GM12878 (cell line): ENCODE measurements around the gene ICA1. TPM values are rescaled to one million over a fixed set of nuclear protein-coding genes. Genes with fewer than 3 reads are reported as not detected.

ENCODE experiments used
- ATAC-seq: fragments of 200-7000 bp; cut with Tn5 transposase; 3 replicates; pipeline ENCODE4 v1.9.1; 2020; ENCODE audit warnings: mild to moderate bottlenecking, moderate library complexity
- BruUV-seq: library from RNA; stranded (reverse); fragments of 400-500 nt; replicated peaks from 2 replicates; lab custom pipeline; 2021; lab: Mats Ljungman, UMichigan
- CTCF ChIA-PET: fragments of 300-600 bp; sonication (Branson Sonifier 250); formaldehyde crosslinking; extraction: SDS; loops from one replicate; lab custom pipeline; 2021; ENCODE audit warnings: inconsistent platforms; lab: Yijun Ruan, JAX
- POLR2A ChIA-PET: fragments of 350-600 bp; formaldehyde crosslinking; extraction: SDS; loops from one replicate; lab custom pipeline; 2021; ENCODE audit warnings: inconsistent platforms; lab: Charles Lee
- RAD21 ChIA-PET: fragments of 300-600 bp; sonication (Branson Sonifier 250); formaldehyde crosslinking; loops from one replicate; lab custom pipeline; 2023; ENCODE audit warnings: antibody characterized with exemption; ENCODE audit not compliant: unreplicated experiment; lab: Charles Lee
- SMC1A ChIA-PET: fragments of 300-600 bp; sonication (Branson Sonifier 250); formaldehyde crosslinking; loops from one replicate; lab custom pipeline; 2023; ENCODE audit not compliant: unreplicated experiment, uncharacterized antibody; lab: Charles Lee
- DNase-seq: peaks from one replicate; pipeline ENCODE4 v3.0.0-alpha.2; 2011; ENCODE audit warnings: low read depth, low spot score
- FAIRE-seq: peaks from 3 replicates; lab custom pipeline; 2011; peaks lifted over from hg19 to GRCh38; lab: Jason Lieb, UNC
- H2AFZ ChIP-seq: 2 replicates; pipeline ENCODE4 v1.6.0; 2011; ENCODE audit warnings: low read depth, low read length, control low read depth; ENCODE audit not compliant: control insufficient read depth
- H3K27ac ChIP-seq: 2 replicates; pipeline ENCODE4 v1.5.1; 2011; ENCODE audit warnings: control low read depth; ENCODE audit not compliant: control insufficient read depth, insufficient read depth
- H3K27me3 ChIP-seq, 2 experiments: replicated peaks in 1 of 2; 2 replicates each; pipeline versions ENCODE4 v1.6.0 to v1.6.1; 2011; ENCODE audit warnings: low read length in 1 of 2; ENCODE audit not compliant: control insufficient read depth in 2 of 2, insufficient read depth in 2 of 2
- H3K36me3 ChIP-seq, 2 experiments: 2 replicates each; pipeline ENCODE4 v1.5.1; 2011; ENCODE audit warnings: low read length in 1 of 2; ENCODE audit not compliant: control insufficient read depth in 2 of 2, insufficient read depth in 2 of 2
- H3K4me1 ChIP-seq: 2 replicates; pipeline ENCODE4 v1.6.1; 2011; ENCODE audit warnings: mild to moderate bottlenecking, low read length, moderate library complexity, mixed read lengths; ENCODE audit not compliant: control insufficient read depth, insufficient read depth
- H3K4me2 ChIP-seq: 2 replicates; pipeline ENCODE4 v1.6.0; 2011; ENCODE audit warnings: control low read depth; ENCODE audit not compliant: control insufficient read depth, insufficient read depth
- H3K4me3 ChIP-seq: fragments of 200-600 bp; sonication (generic); 2 replicates; pipeline ENCODE4 v1.5.1; 2016
- H3K79me2 ChIP-seq: 2 replicates; pipeline ENCODE4 v1.6.0; 2011; ENCODE audit warnings: low read length; ENCODE audit not compliant: control insufficient read depth, insufficient read depth
- H3K9ac ChIP-seq: 2 replicates; pipeline ENCODE4 v1.8.0; 2011; ENCODE audit warnings: low read length, control low read depth, mixed read lengths; ENCODE audit not compliant: control insufficient read depth, insufficient read depth
- H3K9me3 ChIP-seq: replicated peaks from 3 replicates; pipeline ENCODE4 v1.5.1; 2011; ENCODE audit warnings: mild to moderate bottlenecking, low read length; ENCODE audit not compliant: control insufficient read depth, insufficient read depth
- H4K20me1 ChIP-seq: 2 replicates; pipeline ENCODE4 v1.6.0; 2011; ENCODE audit not compliant: control insufficient read depth, insufficient read depth
- ASH2L ChIP-seq: fragments of 300-600, 200-600 bp; sonication (generic); IDR thresholded peaks from 2 replicates; pipeline ENCODE4 v1.6.1; 2017; ENCODE audit warnings: low read depth, mild to moderate bottlenecking, borderline replicate concordance
- CEBPB ChIP-seq, 2 experiments: fragments of 150-350 bp in 1 of 2; IDR thresholded peaks; 2 replicates each; pipeline ENCODE4 v1.6.1; 2012 to 2014; ENCODE audit warnings: low read depth in 2 of 2, low read length in 2 of 2, borderline replicate concordance in 1 of 2, inconsistent platforms in 1 of 2
- CHD4 ChIP-seq: fragments of 200-600 bp; sonication (generic); IDR thresholded peaks from 2 replicates; pipeline ENCODE4 v1.6.1; 2016; ENCODE audit warnings: mild to moderate bottlenecking
- E2F8 ChIP-seq: fragments of 450-650 bp; IDR thresholded peaks from 2 replicates; pipeline ENCODE4 v1.6.1; 2018; ENCODE audit warnings: mild to moderate bottlenecking, low read depth, moderate library complexity; ENCODE audit not compliant: partially characterized antibody
- EGR1 ChIP-seq, 2 experiments: IDR thresholded peaks; 1 replicate in 1 of 2; 2 replicates in 1 of 2; pipeline ENCODE4 v1.6.1; 2011 to 2012; ENCODE audit warnings: low read depth in 2 of 2, low read length in 2 of 2, borderline replicate concordance in 1 of 2, mild to moderate bottlenecking in 1 of 2, moderate library complexity in 1 of 2
- ESRRA ChIP-seq: IDR thresholded peaks from 2 replicates; pipeline ENCODE4 v1.6.1; 2012; ENCODE audit warnings: mild to moderate bottlenecking, low read length, improper control_type of control experiment
- GATAD2B ChIP-seq: fragments of 450-650 bp; conservative IDR thresholded peaks from 2 replicates; pipeline ENCODE4 v1.6.1; 2017; ENCODE audit warnings: low read depth, mild to moderate bottlenecking, moderate library complexity
- HDAC6 ChIP-seq: fragments of 200-600 bp; sonication (generic); IDR thresholded peaks from one replicate; pipeline ENCODE4 v1.8.0; 2017; ENCODE audit warnings: antibody characterized with exemption; ENCODE audit not compliant: unreplicated experiment
- KLF5 ChIP-seq: fragments of 450-650 bp; IDR thresholded peaks from 2 replicates; pipeline ENCODE4 v1.6.1; 2014; ENCODE audit warnings: mild to moderate bottlenecking; ENCODE audit not compliant: partially characterized antibody
- NFYB ChIP-seq: IDR thresholded peaks from 2 replicates; pipeline ENCODE4 v1.6.1; 2011; ENCODE audit warnings: low read depth, mild to moderate bottlenecking, low read length, improper control_type of control experiment, moderate library complexity; ENCODE audit not compliant: insufficient read depth
- POLR2AphosphoS5 ChIP-seq: IDR thresholded peaks from 2 replicates; pipeline ENCODE4 v1.6.1; 2011; ENCODE audit warnings: mild to moderate bottlenecking, low read length, inconsistent platforms
- SMARCA5 ChIP-seq: fragments of 450-650 bp; IDR thresholded peaks from 2 replicates; pipeline ENCODE4 v1.6.1; 2017; ENCODE audit warnings: mild to moderate bottlenecking
- SMC3 ChIP-seq: IDR thresholded peaks from 2 replicates; pipeline ENCODE4 v1.6.1; 2011; ENCODE audit warnings: low read length, improper control_type of control experiment, borderline replicate concordance
- SREBF1 ChIP-seq: IDR thresholded peaks from 2 replicates; pipeline ENCODE4 v1.6.1; 2012; ENCODE audit warnings: mild to moderate bottlenecking, low read length
- SREBF2 ChIP-seq: IDR thresholded peaks from 2 replicates; pipeline ENCODE4 v1.6.1; 2012; ENCODE audit warnings: mild to moderate bottlenecking, low read length
- SRF ChIP-seq, 2 experiments: IDR thresholded peaks; 2 replicates each; pipeline ENCODE4 v1.6.1; 2011; ENCODE audit warnings: low read depth in 2 of 2, low read length in 2 of 2, mild to moderate bottlenecking in 1 of 2, moderate library complexity in 1 of 2
- TCF3 ChIP-seq: IDR thresholded peaks from 2 replicates; pipeline ENCODE4 v1.6.1; 2012; ENCODE audit warnings: low read depth, mild to moderate bottlenecking, low read length, borderline replicate concordance; ENCODE audit not compliant: insufficient read depth
- YBX1 ChIP-seq: fragments of 450-650 bp; IDR thresholded peaks from 2 replicates; pipeline ENCODE4 v1.6.1; 2016; ENCODE audit warnings: antibody characterized with exemption
- ZNF217 ChIP-seq: fragments of 450-650 bp; IDR thresholded peaks from 2 replicates; pipeline ENCODE4 v1.6.1; 2017; ENCODE audit warnings: antibody characterized with exemption, mild to moderate bottlenecking
- WGBS: methylation state at CpG from one replicate; pipeline ENCODE4 v1.1.6; 2016; ENCODE audit warnings: low lambda C conversion rate; ENCODE audit not compliant: insufficient replicate concordance, insufficient coverage; ENCODE audit errors: missing lambda C conversion rate; 5-methylcytosine and 5-hydroxymethylcytosine counted together
- in situ Hi-C: fragments of 300-500 bp; cut with MboI; formaldehyde crosslinking; loops from 9 replicates; pipeline ENCODE4 v1.14.3; 2018; ENCODE audit warnings: mixed read lengths
- intact Hi-C: fragments of 100-400 bp; cut with micrococcal nuclease; formaldehyde crosslinking; loops from one replicate; pipeline ENCODE4 v1.14.2; 2022; ENCODE audit not compliant: unreplicated experiment
- polyA plus RNA-seq, 11 experiments: library from polyadenylated mRNA; depleted of rRNA in 4 of 11; unstranded in 6 of 11; stranded (reverse) in 5 of 11; fragments of >200 nt; fragmentation: Nextera tagmentation in 4 of 11; fragmentation: Illumina TruSeq in 1 of 11; extraction: Ambion mirVana in 4 of 11; extraction: Trizol in 1 of 11; gene quantifications; 1 replicate in 1 of 11; 2 replicates in 10 of 11; pipeline versions ENCODE4 v1.2.1 to v1.2.3, GENCODE V29; 2011 to 2016; ENCODE audit warnings: inconsistent platforms in 2 of 11, missing spikeins in 2 of 11, low read depth in 1 of 11
- total RNA-seq, 4 experiments: library from RNA; depleted of rRNA in 3 of 4; stranded (reverse); fragments of >200 nt in 3 of 4; fragmentation: Illumina TruSeq in 1 of 4; extraction: Trizol in 1 of 4; gene quantifications; 2 replicates each; pipeline versions ENCODE4 v1.2.1 to v1.2.3, GENCODE V29; 2013 to 2021
- TF ChIP-seq, protein P1 (sequence below): IDR thresholded peaks from 2 replicates; pipeline ENCODE4 v1.6.1; 2012; ENCODE audit warnings: low read depth, low read length, improper control_type of control experiment

ICA1 gene
- total and polyA plus RNA-seq, 10 of the 15 experiments (the other 5 are each of a cell fraction or from before 2014, with no cell fraction given) = 1.3 to 35.1 (median 3.3) TPM

DNA sequence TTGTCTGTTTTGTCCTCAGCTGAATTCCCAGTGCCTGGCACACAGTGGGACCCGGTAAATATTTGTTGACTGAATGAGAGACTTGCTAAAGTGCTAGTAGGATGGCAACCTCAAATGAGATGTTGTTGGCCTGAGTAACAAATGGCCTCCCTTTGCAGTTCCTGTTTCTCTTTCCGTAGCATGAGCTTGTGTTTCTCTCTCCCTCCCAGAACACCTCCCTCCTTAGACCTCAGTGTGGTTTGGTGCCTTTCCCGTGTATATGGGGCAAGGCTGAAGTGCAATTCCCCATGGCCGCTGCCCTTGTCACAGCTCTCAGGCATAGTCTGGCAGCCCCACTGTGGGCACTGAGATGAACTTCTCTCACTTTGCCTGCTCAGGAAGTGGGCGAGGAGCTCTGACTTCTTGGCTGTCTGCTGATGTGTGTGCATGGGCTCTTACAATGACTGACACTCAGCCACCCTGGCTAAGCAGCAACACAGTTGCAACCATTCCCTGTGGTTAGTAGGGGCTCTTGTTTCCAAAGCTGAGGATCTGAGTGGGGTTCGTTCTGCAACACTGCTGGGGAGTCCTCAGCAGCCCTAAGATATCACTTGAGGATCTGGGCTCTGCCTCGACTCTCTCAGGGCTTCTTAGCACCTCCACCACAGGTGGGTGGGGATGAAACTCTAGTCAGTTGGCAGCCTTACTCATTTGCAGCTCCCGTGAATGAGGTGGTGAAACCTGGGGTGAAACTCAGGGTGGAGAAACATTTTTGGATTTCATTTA lies 136.1 kb downstream of the ICA1 start:
- Histone ChIP-seq H3K9me3 (no peaks in the 10 kb centered on the region), H3K79me2 (0 out of 2 replicates have a peak, but pooled peaks cover 2% of the 10 kb centered on the region), H3K27me3 (no peaks in the 10 kb centered on the region), H3K36me3 (no peaks in the 10 kb centered on the region), H4K20me1 (no peaks in the 10 kb centered on the region), H2AFZ (peak overlapping the region; percentile 1), H3K4me2 (peak overlapping the region; percentile 28), H3K4me1 (peaks cover 68% of the 10 kb centered on the region), H3K4me3 (no peak overlapping the region; the same call in 1 of the 2 replicates), H3K9ac (peak overlapping the region; percentile 54), H3K27ac (peak overlapping the region; percentile 90)
- intact Hi-C loops = loop anchor here (1.0 kb wide), 3 partner anchors 8 to 64 kb away; no protein-coding TSS in a partner anchor
- BruUV-seq = no TSS peak
- FAIRE-seq = peak; percentile 65
- RAD21 ChIA-PET = interaction anchor here (0.8 to 4.5 kb wide), 28 partner anchors 9 to 445 kb away, joined by 3 to 52 read pairs (median 5); partner anchors contain the start of genes GLCCI1 and RPA3
- POLR2A ChIA-PET = interaction anchor here (0.7 to 14.7 kb wide), 14 partner anchors 7 to 558 kb away, joined by 3 to 133 read pairs (median 4); partner anchors contain the start of gene GLCCI1
- CTCF ChIA-PET = interaction anchor here (0.6 to 3.3 kb wide), 13 partner anchors 8 to 422 kb away, joined by 3 to 16 read pairs (median 4); no protein-coding TSS in a partner anchor
- in situ Hi-C loops = loop anchor here (25.0 kb wide), 1 partner anchor 1864 kb away; the partner anchor contains the start of gene CYTH3
- DNase-seq = peak; percentile 95
- ATAC-seq = peak; percentile 80
- SMC1A ChIA-PET = interaction anchor here (0.7 to 3.3 kb wide), 35 partner anchors 8 to 557 kb away, joined by 3 to 62 read pairs (median 5); partner anchors contain the start of genes GLCCI1 and UMAD1
- WGBS = 1% methylated on average over 8 of the region's 8 CpGs
- 0 out of 4 replicates have a peak, but pooled peaks of 1 of the 2 experiments have one; percentile 52 for TF ChIP-seq SRF (IDR thresholded peaks at IDR 0.05; ENCODE audit: low read depth in 2 of 2, low read length in 2 of 2)
- no peak for TF ChIP-seq KLF5
- TF ChIP-seq HDAC6 = no peak
- TF ChIP-seq ZNF217 = 0 out of 2 replicates have a peak, but pooled peaks have one; percentile 68
- TF ChIP-seq CHD4 = no peak
- TF ChIP-seq NFYB = no peak
- TF ChIP-seq, protein P1, sequence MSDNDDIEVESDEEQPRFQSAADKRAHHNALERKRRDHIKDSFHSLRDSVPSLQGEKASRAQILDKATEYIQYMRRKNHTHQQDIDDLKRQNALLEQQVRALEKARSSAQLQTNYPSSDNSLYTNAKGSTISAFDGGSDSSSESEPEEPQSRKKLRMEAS = peak; percentile 88; the same call in 1 of the 2 replicates
- TF ChIP-seq GATAD2B = peak; percentile 97
- no peak; the same call in 1 of the 2 replicates for TF ChIP-seq ASH2L
- no peak for TF ChIP-seq E2F8
- peak in 1 of 2 experiments; percentile 45; a peak in 1 of 3 replicates for TF ChIP-seq EGR1 (IDR thresholded peaks at IDR 0.05; ENCODE audit: borderline replicate concordance in 1 of 2, low read depth in 2 of 2, low read length in 2 of 2)
- no peak for TF ChIP-seq SREBF2
- no peak for TF ChIP-seq ESRRA
- 0 out of 2 replicates have a peak, but pooled peaks have one; percentile 20 for TF ChIP-seq SMC3
- no peak for TF ChIP-seq YBX1
- TF ChIP-seq SREBF1 = no peak
- no peak for TF ChIP-seq CEBPB (IDR thresholded peaks at IDR 0.05; ENCODE audit: borderline replicate concordance in 1 of 2, low read depth in 2 of 2, low read length in 2 of 2)
- peak; percentile 70; the same call in 1 of the 2 replicates for TF ChIP-seq SMARCA5
- TF ChIP-seq TCF3 = 0 out of 2 replicates have a peak, but pooled peaks have one; percentile 21
- peak; percentile 64 for TF ChIP-seq POLR2AphosphoS5
